CD1c-positive myeloid dendritic cell (primary cell): ENCODE data around the gene BUB1.
"Not testable (repeated sequence)": the region's sequence is repeated elsewhere in the genome, so short reads cannot be mapped to it uniquely, and the experiment has no call there.

ENCODE experiments used
- DNase-seq: peaks from one replicate; pipeline ENCODE4 v3.0.0-alpha.2; 2016; ENCODE audit errors: extremely low spot score

Gene BUB1

DNA sequence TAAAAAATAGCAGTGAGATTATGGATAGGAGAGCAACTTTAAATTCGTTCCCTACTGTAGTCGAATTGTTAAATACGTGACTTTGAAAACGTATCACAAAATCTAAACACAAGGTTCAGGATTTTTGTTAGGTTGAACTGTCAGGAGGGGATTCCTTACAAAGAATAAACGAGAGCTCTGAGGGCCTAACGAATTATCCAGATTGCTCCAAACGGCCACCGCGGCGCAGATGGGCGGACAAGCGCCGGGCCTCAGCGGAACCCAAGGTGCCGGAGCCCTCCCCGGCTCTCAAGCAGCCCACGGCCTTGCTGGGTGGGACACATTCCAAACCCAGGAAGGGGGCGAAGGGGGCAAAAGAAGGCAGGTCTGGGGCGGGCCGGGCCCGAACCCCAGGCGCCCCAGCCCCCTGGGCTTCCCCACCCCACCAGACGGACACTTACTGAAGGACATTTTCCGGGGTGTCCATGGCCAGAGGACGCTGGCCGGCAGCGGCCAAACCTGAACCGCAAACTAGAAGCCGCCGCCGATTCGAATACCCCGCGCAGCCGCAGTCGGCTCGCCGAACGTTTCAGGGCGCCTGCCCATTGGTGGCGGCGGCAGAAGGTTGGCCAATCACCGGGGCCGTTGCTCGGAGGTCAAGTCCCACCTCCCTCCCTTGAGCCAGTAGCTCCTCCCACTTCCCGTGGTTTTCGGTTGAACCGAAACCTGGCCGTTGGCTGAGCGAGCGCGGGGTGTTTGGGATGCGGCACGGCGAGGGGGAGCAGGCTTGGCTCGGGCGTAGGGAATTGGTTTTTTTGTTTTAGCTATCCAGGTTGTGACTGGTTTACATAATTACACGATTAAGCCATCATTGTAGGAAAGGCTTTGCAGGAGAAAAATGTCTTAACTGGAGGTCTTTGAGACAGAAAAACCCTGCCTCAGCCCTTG, at the start of gene BUB1:
Gene BUB1 (minus strand): TSS at position 534 of the 927 bp plus-strand sequence. CDS start 68 bp downstream, at position 466.
- peak; percentile 99 for DNase-seq

- no peak for DNase-seq
These were observed 48.4 kb upstream of the BUB1 start for GRCh38 chr2:110726285-110726684.

GRCh38 chr2:110725859-110726258, 48.0 kb upstream of the BUB1 start:
- no peak for DNase-seq

DNA sequence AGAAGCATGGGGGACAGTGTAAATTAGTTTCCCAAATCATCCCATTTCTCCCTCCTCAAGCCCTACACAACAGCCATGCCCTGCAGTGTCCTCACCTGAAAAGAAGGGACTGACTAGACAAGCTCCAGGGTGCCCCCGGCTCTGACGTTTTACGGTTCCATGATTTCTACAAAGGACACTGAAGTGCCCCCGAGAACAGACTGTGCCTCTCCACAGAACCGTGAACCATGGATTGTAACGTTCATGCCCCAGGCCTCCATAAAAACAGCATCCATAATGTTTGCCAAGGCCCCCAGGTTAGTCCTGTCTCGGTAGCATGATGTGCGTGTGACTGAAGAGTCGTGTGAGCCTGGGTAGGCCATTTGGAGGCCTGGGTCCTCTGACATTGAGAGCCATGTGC, 47.5 kb upstream of the BUB1 start:
- no peak for DNase-seq

DNA sequence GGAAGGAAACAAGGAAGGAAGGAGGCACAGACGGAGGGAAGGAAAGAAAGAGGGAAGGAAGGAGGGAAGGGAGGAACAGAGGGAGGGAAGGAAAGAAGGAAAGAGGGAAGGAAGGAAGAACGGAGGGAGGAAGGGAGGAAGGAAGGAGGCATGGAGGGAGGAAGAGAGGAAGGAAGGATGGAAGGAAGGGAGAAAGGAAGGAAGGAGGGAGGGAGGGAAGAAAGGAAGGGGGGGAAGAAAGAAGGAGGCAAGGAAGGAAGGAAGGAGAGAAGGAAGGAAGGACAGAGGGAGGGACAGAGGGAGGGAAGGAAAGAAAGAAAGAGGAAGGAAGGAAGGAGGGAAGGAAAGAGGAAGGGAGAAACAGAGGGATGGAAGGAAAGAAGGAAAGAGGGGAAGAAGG, 47.0 kb upstream of the BUB1 start:
- DNase-seq: no peak

DNA sequence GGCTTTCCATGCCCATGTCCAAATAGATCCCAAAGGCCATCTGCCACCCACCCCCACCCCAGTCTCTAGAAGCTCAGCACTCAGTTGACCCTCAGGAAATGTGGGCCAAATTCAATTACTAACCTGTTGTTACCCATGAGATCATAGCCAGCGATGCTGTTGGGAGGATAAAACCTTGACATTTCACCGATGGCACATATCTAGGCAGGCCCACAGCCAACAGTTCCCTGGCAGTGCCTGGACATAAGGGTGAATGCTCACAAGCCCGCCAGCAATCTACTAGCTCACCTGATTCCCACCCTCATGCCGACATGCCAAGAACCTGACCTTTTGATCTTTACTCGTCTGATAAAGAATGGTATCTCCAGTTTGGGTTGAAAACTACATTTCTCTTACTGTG, 42.7 kb upstream of the BUB1 start:
- DNase-seq: no peak

GRCh38 chr2:110718990-110719389, 41.1 kb upstream of the BUB1 start:
- no peak for DNase-seq

GRCh38 chr2:110718382-110718781, 40.5 kb upstream of the BUB1 start:
- no peak for DNase-seq

DNA sequence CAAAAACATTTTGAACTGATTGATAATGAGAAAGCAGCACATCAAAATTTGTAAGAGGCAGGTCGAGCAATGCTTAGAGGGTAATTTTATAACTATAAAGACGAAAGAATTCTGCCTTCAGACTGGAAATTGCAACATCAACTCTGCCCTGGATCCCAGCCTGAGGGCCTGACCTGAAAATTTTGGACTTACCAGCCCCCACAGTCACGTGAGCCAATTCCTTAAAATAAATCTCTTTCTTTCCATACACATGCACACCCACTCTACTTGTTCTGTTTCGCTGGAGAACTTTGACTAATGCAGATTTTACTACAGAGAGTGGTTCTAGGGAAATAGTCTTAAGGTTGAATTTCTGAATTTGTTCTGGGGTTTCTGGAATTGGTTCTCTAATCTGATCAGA, 39.9 kb upstream of the BUB1 start:
- no peak for DNase-seq

- no peak for DNase-seq
These were observed 39.2 kb upstream of the BUB1 start for GRCh38 chr2:110716959-110717645.

GRCh38 chr2:110714452-110715224, 36.8 kb upstream of the BUB1 start:
- DNase-seq: no peak

- DNase-seq: no peak
These were observed 35.9 kb upstream of the BUB1 start for GRCh38 chr2:110713513-110714362.

DNA sequence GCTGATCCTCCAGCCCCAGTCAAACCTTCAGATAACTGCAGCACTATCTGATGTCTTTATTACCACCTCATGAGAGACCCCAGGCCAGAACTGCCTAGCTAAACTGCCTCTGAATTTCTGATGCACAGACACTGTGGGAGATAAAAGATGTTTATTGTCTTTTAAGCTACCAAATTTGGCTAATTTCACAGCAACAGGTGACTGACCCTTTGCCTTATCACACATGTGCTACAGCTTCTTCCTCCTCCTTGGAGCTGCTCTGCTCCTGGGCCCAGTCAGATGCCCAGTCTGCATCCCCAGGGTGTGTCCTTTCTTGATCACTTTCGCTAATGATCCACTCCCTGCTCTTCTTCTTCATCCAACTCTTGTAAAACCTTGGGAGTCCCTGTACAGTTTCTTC, 34.9 kb upstream of the BUB1 start:
- no peak for DNase-seq

- DNase-seq: no peak
These were observed 30.6 kb upstream of the BUB1 start for GRCh38 chr2:110708455-110708854.

GRCh38 chr2:110707386-110707965, 29.6 kb upstream of the BUB1 start:
- DNase-seq: peak; percentile 11

- DNase-seq: peak; percentile 12
These were observed 24.9 kb upstream of the BUB1 start for GRCh38 chr2:110702514-110703380.

GRCh38 chr2:110698253-110698652, 20.4 kb upstream of the BUB1 start:
- not testable (repeated sequence) for DNase-seq

DNA sequence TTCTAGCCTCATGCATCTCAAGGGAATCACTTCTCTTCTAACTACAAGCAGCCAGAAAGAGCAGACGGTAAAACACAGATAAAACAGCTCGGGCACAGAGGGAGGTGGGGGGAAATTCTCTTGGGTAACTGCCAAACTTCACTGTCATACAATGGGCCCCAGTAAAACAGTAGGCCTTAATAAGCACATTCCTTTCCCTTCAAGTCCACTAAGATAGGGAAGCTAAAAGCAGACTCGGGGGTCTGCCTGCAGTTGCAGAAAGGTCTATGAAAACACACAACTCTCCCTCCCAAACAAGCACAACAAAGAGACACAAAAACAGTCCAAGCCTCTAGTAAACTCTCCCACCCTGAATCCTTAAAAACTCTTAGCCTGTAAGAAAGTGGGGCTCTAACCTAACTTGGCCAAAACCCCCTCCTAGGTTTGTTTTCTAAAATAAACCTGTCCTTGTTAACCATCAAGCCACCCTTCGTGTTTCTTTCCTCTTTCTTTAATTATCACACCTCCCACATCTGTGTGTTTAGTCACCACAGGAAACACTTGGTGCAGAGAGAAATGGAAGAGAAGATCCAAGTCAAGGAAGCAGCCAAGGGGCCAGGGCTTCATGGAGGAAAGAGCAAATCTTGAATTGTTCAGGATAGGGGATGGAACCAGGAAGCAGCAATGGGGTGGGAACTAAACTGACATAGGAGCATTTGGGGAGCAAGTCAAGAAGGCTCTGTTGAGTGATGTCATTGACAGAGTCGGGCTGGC, 17.5 kb upstream of the BUB1 start:
- DNase-seq: not testable (repeated sequence)

DNA sequence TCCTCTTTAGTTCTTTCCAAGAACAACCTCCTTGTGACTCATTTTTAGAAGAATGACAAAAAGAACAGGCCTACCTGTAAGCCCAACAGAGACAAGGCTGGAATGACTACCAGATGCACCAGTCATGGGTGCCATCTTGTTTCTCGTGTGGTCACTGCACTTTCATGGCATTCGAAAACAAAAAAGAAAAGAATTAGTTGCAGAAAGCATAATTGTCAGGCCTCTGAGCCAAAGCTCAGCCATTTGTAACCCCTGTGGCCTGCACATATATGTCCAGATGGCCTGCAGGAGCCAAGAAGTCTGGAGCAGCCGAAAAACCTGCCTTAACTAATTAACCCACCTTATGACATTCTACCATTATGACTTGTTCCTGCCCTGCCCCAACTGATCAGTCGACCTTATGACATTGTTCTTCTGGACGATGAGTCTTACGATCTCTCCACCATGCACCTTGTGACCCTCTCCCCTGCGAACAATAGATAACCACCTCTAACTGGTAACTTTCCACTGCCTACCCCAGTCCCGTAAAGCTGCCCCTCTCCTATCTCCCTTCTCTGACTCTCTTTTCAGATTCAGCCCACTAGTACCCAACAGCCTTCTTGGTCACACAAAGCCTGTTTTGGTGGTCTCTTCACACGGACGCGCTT, 13.9 kb upstream of the BUB1 start:
- no peak for DNase-seq
